NCI-H510A treated with DMSO at 0.1 percent for 48 hours (cell line): Measurements from ENCODE around the gene CORO2B.
"Not testable (repeated sequence)": the region's sequence is repeated elsewhere in the genome, so short reads cannot be mapped to it uniquely, and the experiment has no call there.

Experiments
- DNase-seq: peaks from one replicate; lab custom pipeline; 2025; lab: John Stamatoyannopoulos, UW

Gene CORO2B

GRCh38 chr15:68730976-68731897 is 152.4 kb downstream of the CORO2B start:
- no peak for DNase-seq

- no peak for DNase-seq
Measured at GRCh38 chr15:68732451-68732850, 153.7 kb downstream of the CORO2B start.

GRCh38 chr15:68733666-68734065 is 154.9 kb downstream of the CORO2B start:
- no peak for DNase-seq

GRCh38 chr15:68734352-68734751 is 155.6 kb downstream of the CORO2B start:
- no peak for DNase-seq

GRCh38 chr15:68734881-68735280 is 156.1 kb downstream of the CORO2B start:
- DNase-seq = no peak

- DNase-seq = no peak
Measured at GRCh38 chr15:68735610-68736009, 156.8 kb downstream of the CORO2B start.

GRCh38 chr15:68739390-68740080 is 160.7 kb downstream of the CORO2B start:
- no peak for DNase-seq

GRCh38 chr15:68743256-68743655 is 164.5 kb downstream of the CORO2B start:
- DNase-seq = no peak

- no peak for DNase-seq
Measured at GRCh38 chr15:68749365-68749764, 170.6 kb downstream of the CORO2B start.

GRCh38 chr15:68749793-68750192 is 171.0 kb downstream of the CORO2B start:
- DNase-seq = no peak

GRCh38 chr15:68751622-68752021 is 172.8 kb downstream of the CORO2B start:
- no peak for DNase-seq

- DNase-seq = no peak
Measured at GRCh38 chr15:68755731-68756130, 176.9 kb downstream of the CORO2B start.

GRCh38 chr15:68759982-68760579 is 181.3 kb downstream of the CORO2B start:
- DNase-seq = not testable (repeated sequence)

GRCh38 chr15:68763063-68763462 is 184.3 kb downstream of the CORO2B start:
- DNase-seq = no peak

- no peak for DNase-seq
Measured at GRCh38 chr15:68764090-68764489, 185.3 kb downstream of the CORO2B start.

GRCh38 chr15:68765602-68766368 is 187.0 kb downstream of the CORO2B start:
- peak; percentile 4 for DNase-seq

- DNase-seq = no peak
Measured at GRCh38 chr15:68767833-68768232, 189.0 kb downstream of the CORO2B start.

GRCh38 chr15:68768321-68768720 is 189.5 kb downstream of the CORO2B start:
- no peak for DNase-seq

- no peak for DNase-seq
Measured at GRCh38 chr15:68769702-68770101, 190.9 kb downstream of the CORO2B start.

GRCh38 chr15:68770216-68770615 is 191.4 kb downstream of the CORO2B start:
- DNase-seq = no peak

- no peak for DNase-seq
Measured at GRCh38 chr15:68773036-68773435, 194.2 kb downstream of the CORO2B start.

GRCh38 chr15:68774120-68774519 is 195.3 kb downstream of the CORO2B start:
- DNase-seq = no peak
